ENCODE measurements around the gene ARHGAP21. TPM values are rescaled to one million over a fixed set of nuclear protein-coding genes. Genes with fewer than 3 reads are reported as not detected.
"Not testable (repeated sequence)": the region's sequence is repeated elsewhere in the genome, so short reads cannot be mapped to it uniquely, and the experiment has no call there.

The ARHGAP21 gene
- polyA plus RNA-seq: 10 to 100 TPM; 11.4 to 44.0 (median 35.1) TPM

DNA sequence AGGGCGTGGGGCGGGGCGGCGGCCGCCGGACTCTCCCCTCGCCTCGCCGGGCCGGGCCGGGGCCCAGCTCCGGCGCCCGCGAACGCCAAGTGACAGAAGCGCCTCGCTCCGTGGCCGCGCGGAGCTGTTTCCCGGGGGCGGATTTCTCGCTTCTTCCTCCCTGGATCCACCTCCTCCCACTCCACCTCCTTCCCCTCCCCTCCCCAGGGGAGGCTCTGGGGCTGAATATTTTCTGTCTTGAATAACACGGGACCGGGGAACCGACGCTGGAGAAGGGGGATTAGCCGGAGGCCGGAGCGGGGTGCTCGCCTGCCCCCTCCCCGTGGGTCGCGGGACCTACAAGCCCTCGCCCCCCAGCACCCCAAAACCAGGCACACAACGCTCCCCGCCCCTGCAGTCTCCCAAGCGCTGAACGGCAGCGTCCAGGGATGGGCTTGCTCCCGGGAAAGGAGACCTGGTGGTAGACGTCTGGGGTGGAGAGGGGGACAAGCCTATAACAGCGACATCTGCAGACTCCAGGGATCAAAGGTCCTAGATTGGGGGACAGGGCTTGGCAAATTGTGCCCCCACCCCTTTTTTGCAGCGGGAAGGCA lies at the start of gene ARHGAP21:
TSS of gene ARHGAP21 (minus strand) at position 100 of the 593 bp plus-strand sequence. CDS start 1,988 bp downstream, outside the sequence.
- H3K27ac ChIP-seq (ENCODE audit: low read depth, low read length): peak within 1 kb of the TSS; percentile 44
- 0 to 1% (median 0%) methylated on average over 24 to 46 of the region's 46 CpGs for WGBS, 3 donors

DNA sequence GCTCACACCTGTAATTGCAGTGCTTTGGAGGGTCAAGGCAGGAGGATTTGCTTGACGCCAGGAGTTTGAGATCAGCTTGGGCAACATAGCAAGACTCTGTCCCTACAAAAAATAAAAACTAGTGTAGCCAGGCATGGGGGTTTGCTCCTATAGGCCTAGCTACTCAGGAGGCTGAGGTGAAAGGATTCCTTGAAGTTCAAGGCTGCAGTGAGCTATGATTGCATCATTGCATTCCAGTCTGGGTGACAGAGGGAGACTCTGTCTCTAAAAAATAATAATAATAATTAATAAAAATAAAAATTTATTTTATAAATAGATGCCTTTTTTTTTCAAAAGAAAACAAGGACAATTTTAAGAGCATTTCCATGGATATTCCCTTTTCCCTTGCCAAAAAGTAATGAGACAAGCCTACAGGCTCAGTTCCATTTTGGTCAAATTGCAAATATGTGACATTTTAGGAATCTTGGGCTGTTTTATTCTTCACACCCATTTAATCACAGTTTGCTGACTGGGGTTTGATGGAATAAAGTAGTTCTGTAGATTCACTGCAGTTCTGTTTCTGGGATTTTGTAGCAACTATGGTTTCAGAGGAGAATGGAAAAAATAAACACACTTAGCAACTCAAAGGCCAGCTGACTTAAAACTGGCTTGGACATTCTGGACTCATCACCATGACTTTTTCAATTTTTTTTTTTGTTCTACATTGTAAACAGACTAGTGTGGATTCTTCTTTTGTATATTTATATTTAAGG lies 48.4 kb upstream of the ARHGAP21 start:
- WGBS, 3 donors: 78 to 93% (median 86%) methylated on average over 1 of the region's 1 CpG
- H3K27ac ChIP-seq (ENCODE audit: low read depth, low read length): no peak overlapping the region

DNA sequence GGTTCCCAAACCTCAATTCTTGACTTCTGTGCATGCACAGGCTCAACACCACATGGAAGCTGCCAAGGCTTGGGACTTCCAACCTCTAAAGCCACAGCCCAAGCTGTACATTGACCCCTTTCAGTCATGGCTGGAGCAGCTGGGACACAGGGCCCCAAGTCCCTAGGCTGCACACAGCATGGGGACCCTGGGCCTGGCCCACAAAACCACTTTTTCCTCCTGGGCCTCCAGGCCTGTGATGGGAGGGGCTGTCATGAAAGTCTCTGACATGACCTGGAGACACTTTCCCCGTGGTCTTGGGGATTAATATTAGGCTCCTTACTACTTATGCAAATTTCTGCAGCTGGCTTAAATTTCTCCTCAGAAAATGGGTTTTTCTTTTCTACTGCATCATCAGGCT lies 41.3 kb upstream of the ARHGAP21 start:
- not testable (repeated sequence) for H3K27ac ChIP-seq (ENCODE audit: low read depth, low read length)
- WGBS, 3 donors: 0 to 38% (median 27%) methylated on average over 1 of the region's 1 CpG

DNA sequence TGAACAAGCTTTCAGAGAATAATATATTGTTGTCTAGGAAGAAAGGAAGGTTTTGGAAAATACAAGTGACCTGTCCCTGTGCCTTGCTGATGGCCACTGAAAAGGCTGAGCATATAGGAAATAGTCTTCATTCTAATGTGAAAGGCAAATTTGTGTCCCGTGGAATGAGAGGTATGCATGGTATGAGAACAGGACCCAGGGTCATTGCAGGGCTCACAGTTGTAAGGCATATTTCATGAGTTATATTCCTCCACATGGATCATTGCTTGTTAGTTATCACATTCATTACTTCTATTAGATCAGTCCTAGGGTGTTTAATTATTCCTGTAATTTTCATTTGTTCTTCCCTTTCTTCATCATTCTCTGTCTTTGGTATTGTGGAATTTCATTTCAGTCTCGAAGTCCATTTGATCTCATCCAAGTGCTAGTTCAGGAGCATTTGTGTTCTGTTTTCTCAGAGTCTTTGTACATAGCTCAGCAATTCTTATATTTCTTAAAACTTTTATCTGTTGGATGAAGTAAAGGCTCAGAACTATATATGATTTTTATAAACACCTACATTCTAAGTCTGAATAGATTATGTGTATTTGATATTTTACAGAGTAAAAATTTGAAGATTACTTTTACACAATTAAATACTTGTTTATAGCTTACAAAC lies 39.4 kb upstream of the ARHGAP21 start:
- WGBS, 3 donors: 43 to 58% (median 56%) methylated on average over 2 of the region's 2 CpGs
- H3K27ac ChIP-seq (ENCODE audit: low read depth, low read length): no peak overlapping the region

DNA sequence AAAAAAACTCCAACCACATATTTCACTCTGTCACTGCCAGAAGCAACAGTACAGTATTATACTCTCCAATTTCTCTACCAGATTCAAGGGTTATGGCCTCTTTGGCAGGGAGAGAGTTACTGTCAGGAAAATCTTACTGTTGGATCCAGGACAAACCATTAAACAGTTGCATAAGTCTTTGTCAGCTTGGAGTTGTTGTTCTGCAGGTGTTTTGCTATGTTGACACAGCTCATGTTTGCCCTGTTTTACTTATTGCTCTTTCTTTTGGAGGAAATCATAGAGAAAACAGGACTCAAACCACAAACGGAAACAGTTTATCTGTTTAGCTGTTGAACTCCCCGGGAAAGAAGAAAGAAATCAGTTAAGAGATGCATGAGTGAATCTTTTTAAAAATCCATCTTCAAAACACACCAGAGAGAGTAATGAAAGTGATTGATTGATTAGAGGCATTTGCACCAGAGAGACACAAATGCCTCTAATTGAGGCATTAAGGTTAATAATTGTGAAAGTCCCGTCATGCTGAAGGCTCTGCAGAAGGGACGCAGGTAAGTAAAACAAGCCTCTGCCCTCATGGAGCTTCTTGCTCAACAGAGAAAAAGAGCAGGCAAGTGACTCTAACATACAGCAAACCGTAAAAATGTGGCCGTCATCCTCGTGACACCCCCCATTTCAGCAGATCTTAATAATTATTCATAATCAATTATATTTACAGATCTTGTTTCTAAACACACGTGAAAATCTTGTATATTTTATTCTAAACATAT lies 38.7 kb upstream of the ARHGAP21 start:
- H3K27ac ChIP-seq (ENCODE audit: low read depth, low read length): no peak overlapping the region
- 51 to 81% (median 80%) methylated on average over 8 of the region's 8 CpGs for WGBS, 3 donors

DNA sequence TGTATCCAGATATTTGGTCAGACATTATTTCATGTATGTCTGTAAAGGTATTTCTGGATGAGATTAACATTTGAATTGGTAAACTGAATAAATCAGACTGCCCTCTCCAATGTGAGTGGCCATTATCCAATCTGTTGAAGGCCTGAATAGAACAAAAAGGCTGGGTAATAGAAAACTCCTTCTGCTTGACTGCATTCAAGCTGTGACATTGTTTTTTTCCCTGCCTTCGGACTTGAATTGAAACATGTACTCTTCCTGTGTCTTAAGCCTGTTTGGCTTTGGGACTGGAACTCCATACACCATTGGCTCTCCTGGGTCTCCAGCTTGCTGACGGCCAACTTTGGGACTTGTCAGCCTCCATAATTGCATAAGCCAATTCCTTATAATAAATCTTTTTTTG lies 36.0 kb upstream of the ARHGAP21 start:
- H3K27ac ChIP-seq (ENCODE audit: low read depth, low read length): no peak overlapping the region
- 85 to 92% (median 90%) methylated on average over 2 of the region's 2 CpGs for WGBS, 3 donors

DNA sequence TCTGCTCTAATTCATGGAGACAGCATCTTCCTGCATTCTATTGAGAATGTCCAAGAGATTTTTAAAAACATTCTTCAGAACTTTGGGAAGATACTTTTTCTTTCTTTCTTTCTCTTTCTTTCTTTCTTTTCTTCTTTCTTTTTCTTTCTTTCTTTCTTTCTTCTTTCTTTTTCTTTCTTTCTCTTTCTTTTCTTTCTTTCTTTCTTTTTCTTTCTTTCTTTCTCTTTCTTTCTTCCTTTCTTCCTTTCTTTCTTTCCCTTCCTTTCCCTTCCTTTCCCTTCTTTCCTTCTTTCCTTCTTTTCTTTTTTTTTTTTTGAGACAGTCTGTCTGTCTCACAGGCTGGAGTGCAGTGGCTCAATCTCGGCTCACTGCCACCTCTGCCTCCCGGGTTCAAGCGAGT lies 34.6 kb upstream of the ARHGAP21 start:
- 94 to 95% (median 95%) methylated on average over 3 of the region's 3 CpGs for whole genome bisulfite sequencing, 3 donors
- not testable (repeated sequence) for H3K27ac ChIP-seq (ENCODE audit: low read depth, low read length)

DNA sequence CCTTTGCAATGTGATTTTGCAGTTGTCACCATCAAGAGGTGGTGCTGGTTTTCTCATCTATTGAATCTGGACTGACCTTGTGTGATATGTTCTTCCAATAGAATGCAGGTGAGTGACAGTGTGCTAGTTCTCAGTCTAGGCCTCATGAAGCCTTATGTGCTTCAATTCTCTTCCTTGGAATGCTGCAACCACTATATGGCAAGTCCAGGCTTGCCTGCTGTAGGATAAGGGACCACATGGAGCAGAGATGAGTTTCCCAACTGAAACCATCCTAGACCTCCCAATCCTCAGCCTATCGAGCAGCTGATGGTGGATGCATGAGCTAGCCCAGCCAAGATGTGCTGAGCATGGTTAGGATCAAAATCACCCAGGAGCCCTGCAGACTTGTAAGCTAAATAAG lies 32.6 kb upstream of the ARHGAP21 start:
- H3K27ac ChIP-seq (ENCODE audit: low read depth, low read length): no peak overlapping the region
- WGBS, 3 donors: 88 to 95% (median 92%) methylated on average over 1 of the region's 1 CpG

DNA sequence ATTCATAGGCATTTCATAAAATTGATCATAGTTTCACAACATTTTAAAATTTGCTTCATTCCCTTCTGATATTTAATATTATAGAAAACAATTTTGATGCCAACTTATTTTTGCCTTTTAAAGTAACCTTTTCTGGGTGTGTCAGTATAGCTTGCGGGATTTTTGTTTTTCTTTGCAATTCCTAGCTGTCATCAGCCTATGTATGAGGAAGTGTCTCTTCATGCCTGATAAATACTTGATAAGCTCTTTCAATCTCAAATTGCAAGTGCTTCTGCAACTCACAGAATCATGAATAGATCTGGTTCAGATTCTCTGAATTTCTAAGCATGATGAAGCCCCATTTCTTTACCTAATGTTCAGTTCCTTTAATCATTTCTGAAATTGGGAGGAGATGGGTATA lies 28.0 kb upstream of the ARHGAP21 start:
- no peak overlapping the region for H3K27ac ChIP-seq (ENCODE audit: low read depth, low read length)
- 83 to 91% (median 84%) methylated on average over 1 of the region's 1 CpG for WGBS, 3 donors

DNA sequence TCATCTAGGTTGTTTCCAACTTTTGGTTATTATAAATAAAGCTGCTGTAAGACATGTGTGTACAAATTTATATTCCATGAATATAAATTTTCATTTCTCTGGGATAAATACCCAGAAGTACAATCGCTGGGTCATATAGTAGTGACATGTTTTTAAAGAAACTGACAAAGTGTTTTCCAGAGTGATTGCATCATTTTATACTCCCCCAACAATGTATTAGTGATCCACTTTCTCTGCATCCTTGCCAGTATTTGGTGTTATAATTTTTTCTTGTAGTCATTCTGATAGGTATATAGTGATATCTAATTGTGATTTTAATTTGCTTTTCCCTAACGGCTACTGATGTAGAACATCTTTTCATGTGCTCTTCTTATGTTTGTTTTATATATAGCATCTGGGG lies 27.0 kb upstream of the ARHGAP21 start:
- 90 to 94% (median 92%) methylated on average over 2 of the region's 2 CpGs for WGBS, 3 donors
- H3K27ac ChIP-seq (ENCODE audit: low read depth, low read length): no peak overlapping the region

DNA sequence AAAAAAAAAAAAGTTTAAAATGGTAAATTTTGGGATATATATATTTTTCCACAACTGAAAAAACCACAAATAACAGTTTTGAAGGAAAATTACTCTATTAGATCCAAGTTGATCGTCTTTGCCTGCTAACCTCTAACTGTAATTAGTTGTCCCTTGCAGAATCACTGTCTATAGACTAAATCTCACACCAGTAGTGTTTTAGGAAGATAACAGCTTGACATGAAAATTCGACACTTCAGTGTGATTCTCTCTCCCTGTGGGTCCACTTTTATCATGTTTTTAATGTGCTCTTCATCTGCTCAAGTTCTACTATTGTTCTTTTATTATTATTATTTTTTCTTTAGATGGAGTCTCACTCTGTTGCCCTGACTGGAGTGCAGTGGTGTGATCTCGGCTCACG lies 24.5 kb upstream of the ARHGAP21 start:
- H3K27ac ChIP-seq (ENCODE audit: low read depth, low read length): no peak overlapping the region
- WGBS, 3 donors: 83 to 87% (median 86%) methylated on average over 4 of the region's 4 CpGs

DNA sequence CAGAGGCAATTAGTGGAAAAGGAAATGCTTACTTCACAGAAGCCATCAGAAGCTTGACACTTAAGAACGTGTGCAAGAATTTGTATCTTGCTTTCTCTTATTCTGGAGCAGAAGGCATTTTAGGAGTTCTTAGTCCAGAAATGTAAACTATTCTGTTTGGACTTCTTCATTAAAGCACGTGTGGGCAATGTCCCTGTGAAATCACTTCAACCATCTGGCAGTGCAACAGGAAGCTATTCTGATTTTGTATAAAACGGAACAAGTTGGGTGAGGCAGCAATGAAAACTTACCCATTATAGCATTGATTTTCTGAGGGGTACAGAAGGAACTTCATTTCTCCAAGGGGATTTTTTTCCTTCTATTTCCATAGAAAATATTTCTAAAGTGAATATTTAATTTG lies 21.3 kb upstream of the ARHGAP21 start:
- H3K27ac ChIP-seq (ENCODE audit: low read depth, low read length): no peak overlapping the region
- WGBS, 3 donors: 21 to 41% (median 29%) methylated on average over 3 of the region's 3 CpGs

DNA sequence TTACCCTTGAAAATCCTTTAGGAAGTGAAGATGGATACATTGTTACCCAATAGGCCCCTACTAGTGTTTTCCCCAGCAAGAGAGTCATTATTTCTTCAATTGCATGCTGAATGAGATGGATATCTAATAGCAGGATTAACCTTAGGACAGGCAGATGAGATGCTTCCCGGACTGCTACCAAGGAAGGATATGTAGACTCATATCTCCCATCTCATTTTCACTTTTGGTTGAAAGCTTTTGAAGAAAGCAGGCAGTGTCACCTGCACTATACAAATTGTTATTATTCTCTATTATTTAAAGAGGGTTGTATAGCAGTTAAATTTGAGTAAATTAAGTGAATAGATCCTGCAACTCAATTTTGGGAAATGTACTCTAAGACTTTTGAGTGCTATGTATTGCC lies 17.0 kb upstream of the ARHGAP21 start:
- H3K27ac ChIP-seq (ENCODE audit: low read depth, low read length): no peak overlapping the region
- 90 to 100% (median 92%) methylated on average over 1 of the region's 1 CpG for WGBS, 3 donors

DNA sequence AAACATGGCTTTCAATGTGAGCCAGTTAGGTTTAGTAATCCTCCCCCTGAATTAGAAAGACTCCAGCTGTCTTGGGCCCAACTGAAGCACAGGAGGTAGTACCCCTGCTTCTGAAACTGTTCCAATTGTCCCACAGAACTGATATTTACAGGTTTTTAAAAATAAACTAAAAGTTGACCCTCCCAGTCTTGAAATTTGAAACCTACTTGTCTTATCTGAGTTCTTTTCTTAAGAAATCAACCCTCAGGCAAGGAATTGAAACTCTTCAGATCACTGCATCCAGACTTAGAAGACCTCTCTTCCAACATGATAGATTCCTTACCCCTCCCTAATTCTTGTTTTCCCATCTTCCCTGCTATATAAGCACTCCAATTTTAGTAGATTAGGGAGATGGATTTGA lies 13.3 kb upstream of the ARHGAP21 start:
- H3K27ac ChIP-seq (ENCODE audit: low read depth, low read length): no peak overlapping the region

DNA sequence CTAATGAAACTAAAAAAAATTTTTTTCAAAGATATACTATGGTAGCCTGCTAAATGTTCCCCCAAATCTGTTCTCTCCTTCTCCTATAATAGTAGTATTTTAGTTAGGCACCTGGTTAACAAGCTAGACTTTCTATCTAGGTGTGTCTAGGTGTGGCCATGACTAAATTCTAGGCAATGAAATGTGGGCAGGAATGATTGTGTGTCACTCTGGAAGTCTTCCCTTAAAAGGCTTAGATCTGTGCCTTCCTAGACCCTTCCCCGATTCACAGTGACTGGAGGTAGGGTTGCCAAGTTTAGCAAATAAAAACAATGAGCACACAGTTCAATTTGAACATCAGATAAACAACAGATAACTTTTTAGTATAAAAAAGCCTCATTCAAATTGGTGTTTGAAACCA lies 8.3 kb upstream of the ARHGAP21 start:
- 70 to 97% (median 95%) methylated on average over 1 of the region's 1 CpG for WGBS, 3 donors

DNA sequence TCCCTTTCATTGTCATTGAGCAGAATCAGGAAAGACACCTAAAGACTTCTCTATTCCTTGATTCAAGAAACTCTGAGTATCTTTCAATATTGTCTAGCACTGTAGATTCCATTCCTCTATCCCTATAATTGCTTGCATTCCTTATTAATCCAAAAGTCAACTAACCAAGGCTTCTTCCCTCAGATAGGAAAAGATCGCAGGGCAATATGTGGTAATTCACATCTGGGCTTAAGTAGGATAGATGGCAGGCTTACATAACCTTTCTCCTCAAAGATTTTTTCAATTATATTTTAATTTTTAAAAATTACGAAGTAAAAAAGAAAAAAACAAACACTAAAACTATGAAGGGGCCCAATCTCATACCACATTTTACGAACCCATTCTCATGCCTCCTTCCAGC lies 7.1 kb upstream of the ARHGAP21 start:
- H3K27ac ChIP-seq (ENCODE audit: low read depth, low read length): no peak overlapping the region
- 81 to 98% (median 89%) methylated on average over 3 of the region's 3 CpGs for WGBS, 3 donors

More for the DNA sequence above, 8.3 kb upstream of the ARHGAP21 start:
- H3K27ac ChIP-seq (ENCODE audit: low read depth, low read length): no peak overlapping the region

DNA sequence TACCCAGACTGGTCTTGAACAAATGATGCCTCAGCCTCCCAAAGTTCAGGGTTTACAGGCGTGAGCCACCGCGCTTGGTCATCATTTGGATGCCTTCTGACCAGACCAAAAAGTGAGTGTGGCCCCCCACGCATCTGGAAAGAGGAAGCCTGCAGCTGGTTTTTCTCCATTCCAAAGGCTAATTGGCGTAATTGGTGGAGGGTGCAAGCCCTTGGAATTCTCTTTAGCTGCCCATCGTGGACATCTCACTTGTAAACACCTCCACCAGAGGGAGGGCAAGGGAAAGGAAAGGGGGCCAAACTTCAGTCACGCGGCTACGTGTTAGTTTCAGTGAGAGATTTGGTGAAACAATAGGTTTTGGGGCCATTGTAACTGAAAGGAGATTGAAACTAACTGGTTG lies 4.1 kb upstream of the ARHGAP21 start:
- WGBS, 3 donors: 81 to 85% (median 84%) methylated on average over 9 of the region's 9 CpGs
- no peak overlapping the region for H3K27ac ChIP-seq (ENCODE audit: low read depth, low read length)

DNA sequence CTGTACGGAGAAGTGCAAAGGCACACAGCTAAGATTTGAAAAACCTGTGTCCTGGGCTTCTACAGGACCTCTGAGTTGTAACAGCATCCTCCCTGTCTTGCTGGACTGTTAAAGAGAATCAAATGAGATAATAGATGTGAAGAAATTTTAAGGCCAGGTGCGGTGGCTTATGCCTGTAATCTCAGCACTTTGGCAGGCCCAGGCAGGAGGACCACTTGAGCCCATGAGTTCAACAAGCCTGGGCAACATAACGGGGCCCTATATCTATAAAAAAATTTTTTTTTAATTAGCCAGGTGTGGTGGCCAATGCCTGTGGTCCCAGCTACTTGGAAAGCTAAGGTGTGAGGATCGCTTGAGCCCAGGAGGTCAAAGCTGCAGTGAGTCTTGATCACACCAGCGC lies 2.9 kb upstream of the ARHGAP21 start:
- 95 to 98% (median 96%) methylated on average over 5 of the region's 5 CpGs for WGBS, 3 donors
- H3K27ac ChIP-seq (ENCODE audit: low read depth, low read length): no peak overlapping the region

DNA sequence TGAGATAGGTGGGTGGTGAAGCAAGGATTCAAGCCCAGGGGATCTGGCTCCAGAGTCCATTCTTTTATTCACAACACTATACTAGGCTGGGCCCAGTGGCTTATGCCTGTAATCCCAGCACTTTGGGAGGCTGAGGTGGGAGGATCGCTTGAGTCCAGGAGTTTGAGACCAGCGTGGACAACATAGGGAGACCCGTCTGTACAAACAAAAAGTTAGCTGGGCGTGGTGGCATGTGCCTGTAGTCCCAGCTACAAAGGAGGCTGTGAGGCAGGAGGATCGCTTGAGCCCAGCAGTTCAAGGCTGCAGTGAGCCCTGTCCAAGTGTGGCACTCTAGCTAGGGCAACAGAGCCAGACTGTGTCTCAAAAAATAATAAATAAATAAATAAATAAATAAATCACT lies 2.3 kb upstream of the ARHGAP21 start:
- not testable (repeated sequence) for H3K27ac ChIP-seq (ENCODE audit: low read depth, low read length)
- 95 to 96% (median 96%) methylated on average over 5 of the region's 5 CpGs for WGBS, 3 donors
